Lower leg skin (tissue), 3 donors: ENCODE results near the gene YJEFN3.

ENCODE experiments used
- POLR2A ChIP-seq, 2 donors: fragments of 450-650 bp; IDR thresholded peaks; one replicate each; pipeline ENCODE4 v1.6.1; 2016 to 2017; ENCODE audit warnings: antibody characterized with exemption in 2 of 2, mild to moderate bottlenecking in 1 of 2, moderate library complexity in 1 of 2
- TF ChIP-seq, protein P1 (sequence below), 3 donors: fragments of 450-650 bp; IDR thresholded peaks; one replicate each; pipeline ENCODE4 v1.5.1; 2016; ENCODE audit warnings: antibody characterized with exemption in 3 of 3, mild to moderate bottlenecking in 3 of 3, moderate library complexity in 2 of 3

DNA sequence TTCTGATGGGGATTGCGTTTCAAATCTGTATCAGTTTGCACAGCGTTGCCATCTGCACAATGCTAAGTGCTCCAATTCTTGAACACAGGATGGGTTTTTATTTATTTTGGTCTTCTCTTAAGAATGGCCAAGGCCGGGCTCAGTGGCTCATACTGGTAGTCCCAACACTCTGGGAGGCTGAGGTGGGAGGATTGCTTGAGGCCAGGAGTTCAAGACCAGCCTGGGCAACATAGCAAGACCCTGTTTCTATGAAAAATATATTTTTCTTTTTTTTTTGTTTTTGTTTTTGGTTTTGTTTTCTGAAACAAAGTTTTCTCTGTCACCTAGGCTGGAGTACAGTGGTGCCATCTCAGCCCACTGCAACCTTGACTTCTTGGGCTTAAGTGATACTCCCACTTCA is 5.5 kb upstream of the YJEFN3 start:
- TF ChIP-seq, protein P1, sequence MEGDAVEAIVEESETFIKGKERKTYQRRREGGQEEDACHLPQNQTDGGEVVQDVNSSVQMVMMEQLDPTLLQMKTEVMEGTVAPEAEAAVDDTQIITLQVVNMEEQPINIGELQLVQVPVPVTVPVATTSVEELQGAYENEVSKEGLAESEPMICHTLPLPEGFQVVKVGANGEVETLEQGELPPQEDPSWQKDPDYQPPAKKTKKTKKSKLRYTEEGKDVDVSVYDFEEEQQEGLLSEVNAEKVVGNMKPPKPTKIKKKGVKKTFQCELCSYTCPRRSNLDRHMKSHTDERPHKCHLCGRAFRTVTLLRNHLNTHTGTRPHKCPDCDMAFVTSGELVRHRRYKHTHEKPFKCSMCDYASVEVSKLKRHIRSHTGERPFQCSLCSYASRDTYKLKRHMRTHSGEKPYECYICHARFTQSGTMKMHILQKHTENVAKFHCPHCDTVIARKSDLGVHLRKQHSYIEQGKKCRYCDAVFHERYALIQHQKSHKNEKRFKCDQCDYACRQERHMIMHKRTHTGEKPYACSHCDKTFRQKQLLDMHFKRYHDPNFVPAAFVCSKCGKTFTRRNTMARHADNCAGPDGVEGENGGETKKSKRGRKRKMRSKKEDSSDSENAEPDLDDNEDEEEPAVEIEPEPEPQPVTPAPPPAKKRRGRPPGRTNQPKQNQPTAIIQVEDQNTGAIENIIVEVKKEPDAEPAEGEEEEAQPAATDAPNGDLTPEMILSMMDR (IDR thresholded peaks at IDR 0.05), result no peak
- TF ChIP-seq POLR2A (IDR thresholded peaks at IDR 0.05), result no peak
